ENCODE data around the gene NMRAL1. TPM values are rescaled to one million over a fixed set of nuclear protein-coding genes. Genes with fewer than 3 reads are reported as not detected.

NMRAL1 gene
- total and polyA plus RNA-seq, 10 of the 15 experiments (the other 5 are each of a cell fraction or from before 2014, with no cell fraction given), result 4.8 to 102 (median 62.5) TPM

DNA sequence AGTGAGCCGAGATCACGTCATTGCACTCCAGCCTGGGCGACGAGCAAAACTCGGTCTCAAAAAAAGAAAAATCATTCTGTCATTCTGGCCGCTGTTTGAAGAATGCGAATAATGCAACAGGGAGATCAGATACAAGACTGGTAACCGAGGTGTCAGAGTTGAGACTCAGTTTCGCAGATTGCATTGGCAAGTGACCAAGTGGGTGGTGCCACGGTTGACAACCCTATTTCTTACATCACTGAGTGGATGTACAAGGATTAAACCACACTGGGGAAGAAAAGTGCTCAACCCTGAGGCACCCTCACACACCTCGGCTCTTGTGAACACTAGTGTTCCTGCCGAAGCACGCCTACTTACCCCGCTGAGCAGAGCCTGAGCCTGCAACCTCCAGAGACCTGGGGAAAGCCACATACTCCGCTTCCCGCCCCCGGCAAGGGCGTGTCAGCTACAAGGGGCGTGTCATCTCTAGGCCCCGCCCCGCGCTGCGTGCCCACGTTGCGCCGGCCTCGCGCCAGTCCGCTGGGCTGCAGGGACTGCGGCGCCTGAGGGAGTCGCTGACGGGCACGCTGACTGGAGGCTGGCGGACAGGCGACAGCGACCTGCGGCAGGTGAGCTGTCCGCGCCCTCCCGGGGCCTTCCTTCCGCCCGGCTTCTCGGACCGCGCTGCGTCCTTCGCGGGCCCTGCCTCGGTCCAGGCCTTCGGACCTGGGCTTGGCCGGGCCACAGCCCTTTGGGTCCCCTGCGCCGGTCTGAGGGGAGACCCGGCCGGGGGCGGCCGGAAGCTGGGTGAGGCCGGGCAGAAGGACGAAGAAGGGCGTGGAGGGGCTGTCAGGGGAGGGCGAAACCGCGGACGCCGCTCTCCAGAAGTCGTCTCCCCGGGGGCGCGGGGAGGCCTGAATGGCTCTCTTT, 1.7 kb upstream of the NMRAL1 start, which contains the start of gene HMOX2 (continued):
- no peak for TF ChIP-seq E2F8 (IDR thresholded peaks at IDR 0.05; ENCODE audit: low read depth, partially characterized antibody)
- TF ChIP-seq CHD1 (IDR thresholded peaks at IDR 0.05; ENCODE audit: low read depth, low read length), result no peak
- no peak for TF ChIP-seq NFYA (IDR thresholded peaks at IDR 0.05; ENCODE audit: borderline replicate concordance, low read depth, low read length)
- TF ChIP-seq MYC (IDR thresholded peaks at IDR 0.05; ENCODE audit: insufficient read depth, insufficient read length, insufficient replicate concordance, low read length, severe bottlenecking), result peak; percentile 74
- no peak for TF ChIP-seq STAT1 (conservative IDR thresholded peaks at IDR 0.05)
- no peak for TF ChIP-seq HDAC2 (IDR thresholded peaks at IDR 0.05)
- no peak for TF ChIP-seq SREBF2 (IDR thresholded peaks at IDR 0.05; ENCODE audit: low read length)
- TF ChIP-seq ETV6 (conservative IDR thresholded peaks at IDR 0.05 in 1 of 2, IDR thresholded peaks at IDR 0.05 in 1 of 2; ENCODE audit: borderline replicate concordance in 1 of 2, low read depth in 1 of 2), result 0 out of 4 replicates have a peak, but pooled peaks of 1 of the 2 experiments have one; percentile 9
- no peak for TF ChIP-seq CUX1 (IDR thresholded peaks at IDR 0.05; ENCODE audit: insufficient replicate concordance, low read depth, low read length)
- TF ChIP-seq RAD51 (IDR thresholded peaks at IDR 0.05), result no peak
- no peak for TF ChIP-seq NR2C1 (IDR thresholded peaks at IDR 0.05)
- TF ChIP-seq NFXL1 (IDR thresholded peaks at IDR 0.05; ENCODE audit: borderline replicate concordance), result no peak
- no peak for TF ChIP-seq BRCA1 (IDR thresholded peaks at IDR 0.05; ENCODE audit: low read depth, low read length)
- TF ChIP-seq ZBED1 (IDR thresholded peaks at IDR 0.05; ENCODE audit: borderline replicate concordance), result no peak
- no peak for TF ChIP-seq USF1 (IDR thresholded peaks at IDR 0.05; ENCODE audit: borderline replicate concordance, extremely low read length, insufficient read depth, low read depth, low read length)
- TF ChIP-seq HSF1 (IDR thresholded peaks at IDR 0.05; ENCODE audit: low read depth, low read length), result no peak
- no peak for TF ChIP-seq NBN (IDR thresholded peaks at IDR 0.05)
- no peak for TF ChIP-seq CHD4 (IDR thresholded peaks at IDR 0.05)
- TF ChIP-seq CBX3 (IDR thresholded peaks at IDR 0.05; ENCODE audit: borderline replicate concordance, low read depth), result no peak

Data from GM12878 (cell line).